IPS-15b (cell line): ENCODE data around the gene ZNF337.
"Not testable (repeated sequence)": the region's sequence is repeated elsewhere in the genome, so short reads cannot be mapped to it uniquely, and the experiment has no call there.

ENCODE experiments used
- H3K27me3 ChIP-seq: one replicate; pipeline ENCODE4 v1.6.1; 2013; ENCODE audit warnings: low read length; ENCODE audit not compliant: control insufficient read depth, insufficient read depth
- H3K36me3 ChIP-seq: one replicate; pipeline ENCODE4 v1.6.1; 2013; ENCODE audit warnings: low read length; ENCODE audit not compliant: control insufficient read depth, insufficient read depth
- H3K4me1 ChIP-seq: one replicate; pipeline ENCODE4 v1.6.1; 2013; ENCODE audit warnings: mild to moderate bottlenecking, low read length; ENCODE audit not compliant: control insufficient read depth, insufficient read depth
- H3K4me3 ChIP-seq: one replicate; pipeline ENCODE4 v1.5.1; 2013; ENCODE audit warnings: low read depth, low read length
- H3K9ac ChIP-seq: one replicate; pipeline ENCODE4 v1.6.1; 2013; ENCODE audit warnings: low read depth, mild to moderate bottlenecking, low read length
- H3K9me3 ChIP-seq: one replicate; pipeline ENCODE4 v1.6.1; 2013; ENCODE audit warnings: mild to moderate bottlenecking, low read length; ENCODE audit not compliant: control insufficient read depth, insufficient read depth

The ZNF337 gene

GRCh38 chr20:25720285-25720684 is 23.6 kb upstream of the ZNF337 start:
- Histone ChIP-seq H3K27me3 (no peaks in the 10 kb centered on the region), H3K36me3 (no peaks in the 10 kb centered on the region), H3K4me1 (no peaks in the 10 kb centered on the region), H3K4me3 (no peak overlapping the region), H3K9ac (no peak overlapping the region), H3K9me3 (no peaks in the 10 kb centered on the region)

GRCh38 chr20:25718896-25719809 is 22.5 kb upstream of the ZNF337 start:
- not testable (repeated sequence) for H3K36me3 ChIP-seq, H3K4me3 ChIP-seq, H3K9me3 ChIP-seq, H3K27me3 ChIP-seq, H3K4me1 ChIP-seq, H3K9ac ChIP-seq

- H3K27me3 ChIP-seq: no peaks in the 10 kb centered on the region
- H3K36me3 ChIP-seq: no peaks in the 10 kb centered on the region
- H3K9ac ChIP-seq: no peak overlapping the region
- H3K9me3 ChIP-seq: no peaks in the 10 kb centered on the region
- H3K4me1 ChIP-seq: no peaks in the 10 kb centered on the region
- no peak overlapping the region for H3K4me3 ChIP-seq
Measured at GRCh38 chr20:25707695-25708094, 11.0 kb upstream of the ZNF337 start.

GRCh38 chr20:25706793-25707192 is 10.1 kb upstream of the ZNF337 start:
- H3K4me1 ChIP-seq: no peaks in the 10 kb centered on the region
- H3K36me3 ChIP-seq: no peaks in the 10 kb centered on the region
- no peaks in the 10 kb centered on the region for H3K9me3 ChIP-seq
- no peaks in the 10 kb centered on the region for H3K27me3 ChIP-seq
- no peak overlapping the region for H3K9ac ChIP-seq
- no peak overlapping the region for H3K4me3 ChIP-seq

GRCh38 chr20:25705830-25706351 is 9.2 kb upstream of the ZNF337 start:
- Histone ChIP-seq H3K27me3 (no peaks in the 10 kb centered on the region), H3K9me3 (no peaks in the 10 kb centered on the region), H3K9ac (no peak overlapping the region), H3K36me3 (no peaks in the 10 kb centered on the region), H3K4me3 (no peak overlapping the region), H3K4me1 (no peaks in the 10 kb centered on the region)

GRCh38 chr20:25704303-25704702 is 7.7 kb upstream of the ZNF337 start:
- not testable (repeated sequence) for H3K27me3 ChIP-seq, H3K4me3 ChIP-seq, H3K9ac ChIP-seq, H3K36me3 ChIP-seq, H3K4me1 ChIP-seq, H3K9me3 ChIP-seq

- not testable (repeated sequence) for H3K27me3 ChIP-seq, H3K4me1 ChIP-seq, H3K9me3 ChIP-seq, H3K4me3 ChIP-seq, H3K36me3 ChIP-seq, H3K9ac ChIP-seq
Measured at GRCh38 chr20:25700835-25701234, 4.2 kb upstream of the ZNF337 start.

GRCh38 chr20:25699914-25700313 is 3.3 kb upstream of the ZNF337 start:
- Histone ChIP-seq H3K4me1 (no peaks in the 10 kb centered on the region), H3K27me3 (no peaks in the 10 kb centered on the region), H3K9ac (no peak overlapping the region), H3K4me3 (no peak overlapping the region), H3K9me3 (no peaks in the 10 kb centered on the region), H3K36me3 (no peaks in the 10 kb centered on the region)

- H3K9me3 ChIP-seq: no peaks in the 10 kb centered on the region
- H3K36me3 ChIP-seq: no peaks in the 10 kb centered on the region
- H3K4me3 ChIP-seq: peak overlapping the region; percentile 93
- H3K27me3 ChIP-seq: no peaks in the 10 kb centered on the region
- H3K4me1 ChIP-seq: no peaks in the 10 kb centered on the region
- H3K9ac ChIP-seq: no peak overlapping the region
Measured at GRCh38 chr20:25697132-25697446, 436 bp upstream of the ZNF337 start.

GRCh38 chr20:25695532-25696370 is 902 bp downstream of the ZNF337 start:
- no peaks in the 10 kb centered on the region for H3K9me3 ChIP-seq
- no peaks in the 10 kb centered on the region for H3K36me3 ChIP-seq
- H3K9ac ChIP-seq: peak overlapping the region; percentile 86
- H3K4me3 ChIP-seq: peak overlapping the region; percentile 93
- H3K4me1 ChIP-seq: no peaks in the 10 kb centered on the region
- no peaks in the 10 kb centered on the region for H3K27me3 ChIP-seq

- Histone ChIP-seq H3K9ac (no peak overlapping the region), H3K36me3 (no peaks in the 10 kb centered on the region), H3K27me3 (no peaks in the 10 kb centered on the region), H3K4me3 (no peak overlapping the region), H3K9me3 (no peaks in the 10 kb centered on the region), H3K4me1 (no peaks in the 10 kb centered on the region)
Measured at GRCh38 chr20:25692499-25692898, 4.2 kb downstream of the ZNF337 start.

GRCh38 chr20:25690427-25690826 is 6.2 kb downstream of the ZNF337 start:
- Histone ChIP-seq H3K36me3 (peaks cover under 1% of the 10 kb centered on the region), H3K9ac (no peak overlapping the region), H3K4me1 (no peaks in the 10 kb centered on the region), H3K27me3 (no peaks in the 10 kb centered on the region), H3K9me3 (no peaks in the 10 kb centered on the region), H3K4me3 (no peak overlapping the region)
